Keratinocyte (primary cell): ENCODE measurements around the gene FUNDC1. TPM values are rescaled to one million over a fixed set of nuclear protein-coding genes. Genes with fewer than 3 reads are reported as not detected.

Source experiments
- DNase-seq: peaks from one replicate; pipeline ENCODE4 v3.0.0-alpha.2; 2011; ENCODE audit warnings: low read depth, missing footprints, low spot score
- FAIRE-seq: peaks from 2 replicates; lab custom pipeline; 2011; peaks lifted over from hg19 to GRCh38; lab: Jason Lieb, UNC
- H2AFZ ChIP-seq: 2 replicates; pipeline ENCODE4 v1.6.0; 2012; ENCODE audit warnings: low read length, control low read depth, inconsistent platforms; ENCODE audit not compliant: control insufficient read depth
- H3K27ac ChIP-seq: 2 replicates; pipeline ENCODE4 v1.5.1; 2011; ENCODE audit warnings: low read length; ENCODE audit not compliant: control insufficient read depth, insufficient read depth
- H3K27me3 ChIP-seq: 3 replicates; pipeline ENCODE4 v1.6.0; 2011; ENCODE audit warnings: low read length; ENCODE audit not compliant: control insufficient read depth, insufficient read depth; ENCODE audit errors: extremely low read depth
- H3K36me3 ChIP-seq, 2 experiments: 2 replicates in 1 of 2; 3 replicates in 1 of 2; pipeline ENCODE4 v1.5.1; 2011; ENCODE audit warnings: low read length in 2 of 2, mild to moderate bottlenecking in 1 of 2; ENCODE audit not compliant: control insufficient read depth in 2 of 2, insufficient read depth in 2 of 2; ENCODE audit errors: extremely low read depth in 1 of 2
- H3K4me1 ChIP-seq: 3 replicates; pipeline ENCODE4 v1.5.1; 2011; ENCODE audit warnings: low read length; ENCODE audit not compliant: control insufficient read depth, insufficient read depth; ENCODE audit errors: extremely low read depth
- H3K4me2 ChIP-seq: 3 replicates; pipeline ENCODE4 v1.6.0; 2011; ENCODE audit warnings: low read depth, low read length; ENCODE audit not compliant: control insufficient read depth, insufficient read depth; ENCODE audit errors: extremely low read depth
- H3K4me3 ChIP-seq, 3 experiments: fragments of 200-600 bp in 1 of 3; sonication (generic) in 1 of 3; 2 replicates in 2 of 3; 3 replicates in 1 of 3; pipeline ENCODE4 v1.5.1; 2011 to 2016; ENCODE audit warnings: low read length in 3 of 3, mild to moderate bottlenecking in 3 of 3, control low read depth in 2 of 3, inconsistent platforms in 1 of 3, low read depth in 1 of 3, mixed read lengths in 1 of 3, mixed run types in 1 of 3, moderate library complexity in 1 of 3; ENCODE audit not compliant: control insufficient read depth in 2 of 3, insufficient read depth in 2 of 3; ENCODE audit errors: extremely low read depth in 1 of 3
- H3K79me2 ChIP-seq: 2 replicates; pipeline ENCODE4 v1.6.0; 2012; ENCODE audit warnings: low read length; ENCODE audit not compliant: control insufficient read depth, insufficient read depth
- H3K9ac ChIP-seq: 3 replicates; pipeline ENCODE4 v1.6.0; 2011; ENCODE audit warnings: low read length; ENCODE audit not compliant: control insufficient read depth, insufficient read depth; ENCODE audit errors: extremely low read depth
- H3K9me1 ChIP-seq: 3 replicates; pipeline ENCODE4 v1.6.0; 2011; ENCODE audit warnings: low read length; ENCODE audit not compliant: control insufficient read depth, insufficient read depth; ENCODE audit errors: extremely low read depth
- H3K9me3 ChIP-seq: 2 replicates; pipeline ENCODE4 v1.5.1; 2012; ENCODE audit warnings: low read depth, low read length; ENCODE audit not compliant: control insufficient read depth
- H4K20me1 ChIP-seq: 3 replicates; pipeline ENCODE4 v1.6.0; 2011; ENCODE audit warnings: low read length; ENCODE audit not compliant: control insufficient read depth, insufficient read depth; ENCODE audit errors: extremely low read depth
- CTCF ChIP-seq, 3 experiments: IDR thresholded peaks in 1 of 3; conservative IDR thresholded peaks in 1 of 3; optimal IDR thresholded peaks in 1 of 3; 2 replicates in 2 of 3; 3 replicates in 1 of 3; pipeline versions ENCODE3 to v1.5.1; 2011; ENCODE audit warnings: low read length in 3 of 3, mild to moderate bottlenecking in 3 of 3, moderate library complexity in 2 of 3, control low read depth in 1 of 3, inconsistent platforms in 1 of 3; ENCODE audit not compliant: insufficient read depth in 2 of 3; ENCODE audit errors: extremely low read depth in 1 of 3
- EZH2 ChIP-seq: IDR thresholded peaks from one replicate; pipeline ENCODE4 v1.6.1; 2012; ENCODE audit warnings: inconsistent platforms, mild to moderate bottlenecking, low read length, moderate library complexity
- dilution Hi-C: fragments of 300-500 bp; cut with MboI; formaldehyde crosslinking; loops from one replicate; pipeline ENCODE4 v1.7.0; 2020; ENCODE audit warnings: low sequenced_read_pairs; ENCODE audit not compliant: extremely low pct_ligation_motif_present
- polyA plus RNA-seq, 5 experiments: library from polyadenylated mRNA; depleted of rRNA in 3 of 5; stranded (reverse) in 3 of 5; stranded (forward) in 1 of 5; unstranded in 1 of 5; fragments of >200 nt; gene quantifications; 1 replicate in 1 of 5; 2 replicates in 3 of 5; 3 replicates in 1 of 5; pipeline versions ENCODE4 v1.2.1 to v1.2.3, GENCODE V29; 2011 to 2012; ENCODE audit warnings: missing spikeins in 2 of 5, low read depth in 1 of 5, low replicate concordance in 1 of 5

Gene FUNDC1
- polyA plus RNA-seq, 1 donor (not counting 4 experiments of a cell fraction or from before 2014, with no cell fraction given) = 30.9 TPM

- Histone ChIP-seq H3K9me1 (no peaks in the 10 kb centered on the region), H2AFZ (no peak overlapping the region), H4K20me1 (no peaks in the 10 kb centered on the region), H3K79me2 (no peaks in the 10 kb centered on the region), H3K9ac (no peak overlapping the region), H3K4me1 (no peaks in the 10 kb centered on the region), H3K4me3 (no peak overlapping the region), H3K36me3 (no peaks in the 10 kb centered on the region), H3K27me3 (no peaks in the 10 kb centered on the region), H3K9me3 (no peaks in the 10 kb centered on the region), H3K4me2 (no peak overlapping the region), H3K27ac (no peak overlapping the region)
- DNase-seq (no peak), FAIRE-seq (no peak)
- TF ChIP-seq EZH2 (no peak), CTCF (optimal IDR thresholded peaks at IDR 0.05 in 1 of 3, IDR thresholded peaks at IDR 0.05 in 1 of 3, conservative IDR thresholded peaks at IDR 0.05 in 1 of 3; ENCODE audit: extremely low read depth in 1 of 3, insufficient read depth in 2 of 3, low read length in 3 of 3) (no peak)
- dilution Hi-C loops = no loop called here
Measured at GRCh38 chrX:44570522-44570921, 27.9 kb upstream of the FUNDC1 start.

GRCh38 chrX:44569122-44569521 is 26.5 kb upstream of the FUNDC1 start:
- no peaks in the 10 kb centered on the region for H3K27me3 ChIP-seq

More at GRCh38 chrX:44569122-44569521, 26.5 kb upstream of the FUNDC1 start:
- H3K9me3 ChIP-seq = no peaks in the 10 kb centered on the region
- dilution Hi-C loops = no loop called here
- no peak for TF ChIP-seq CTCF (optimal IDR thresholded peaks at IDR 0.05 in 1 of 3, IDR thresholded peaks at IDR 0.05 in 1 of 3, conservative IDR thresholded peaks at IDR 0.05 in 1 of 3; ENCODE audit: extremely low read depth in 1 of 3, insufficient read depth in 2 of 3, low read length in 3 of 3)
- no peak for TF ChIP-seq EZH2
- FAIRE-seq (no peak), DNase-seq (no peak)
- no peak overlapping the region for H3K27ac ChIP-seq
- H3K9me1 ChIP-seq = no peaks in the 10 kb centered on the region
- no peaks in the 10 kb centered on the region for H3K36me3 ChIP-seq
- H3K79me2 ChIP-seq = no peaks in the 10 kb centered on the region
- H3K4me2 ChIP-seq = no peak overlapping the region
- H3K4me1 ChIP-seq = no peaks in the 10 kb centered on the region
- no peak overlapping the region for H3K4me3 ChIP-seq
- no peak overlapping the region for H3K9ac ChIP-seq
- no peak overlapping the region for H2AFZ ChIP-seq
- H4K20me1 ChIP-seq = no peaks in the 10 kb centered on the region
